Measurements from ENCODE around the gene UBE2M.
A peak's percentile ranks its signal among the peaks of the same experiment; 100 is the strongest.

The UBE2M gene

GRCh38 chr19:58560921-58561320, 2.5 kb upstream of the UBE2M start:
- Histone ChIP-seq H3K4me2 (ENCODE audit: low read length) (no peak overlapping the region), H3K27ac (ENCODE audit: low read depth, low read length, poor library complexity, severe bottlenecking) (peak overlapping the region; percentile 99), H4K20me1 (ENCODE audit: insufficient read depth, low read length) (no peaks in the 10 kb centered on the region), H2AFZ (ENCODE audit: low read length) (no peak overlapping the region), H3K27me3 (ENCODE audit: insufficient read depth, low read length) (no peaks in the 10 kb centered on the region), H3K9me3 (ENCODE audit: low read length) (no peaks in the 10 kb centered on the region), H3K9ac (ENCODE audit: low read length) (no peak overlapping the region; the same call in 1 of the 2 replicates), H3F3A (ENCODE audit: insufficient read depth, low read length) (peaks cover 18% of the 10 kb centered on the region), H3K36me3 (ENCODE audit: insufficient read depth, low read length) (peaks cover 14% of the 10 kb centered on the region; the same call in 1 of the 2 replicates), H3K9me2 (ENCODE audit: low read depth, low read length) (no peaks in the 10 kb centered on the region), H3K4me3 (ENCODE audit: low read depth, low read length, poor library complexity, severe bottlenecking) (no peak overlapping the region), H3K4me1 (ENCODE audit: insufficient read depth, low read length, severe bottlenecking) (peaks cover 60% of the 10 kb centered on the region), H3K79me2 (ENCODE audit: insufficient read depth, low read length) (peaks cover 19% of the 10 kb centered on the region)
- no peak for TF ChIP-seq CTCF (IDR thresholded peaks at IDR 0.05; ENCODE audit: low read length)
- TF ChIP-seq EZH2 (IDR thresholded peaks at IDR 0.05; ENCODE audit: borderline replicate concordance, low read length), result no peak

- Histone ChIP-seq H3K79me2 (ENCODE audit: insufficient read depth, low read length) (peaks cover 19% of the 10 kb centered on the region), H3K36me3 (ENCODE audit: insufficient read depth, low read length) (peaks cover 20% of the 10 kb centered on the region; the same call in 1 of the 2 replicates), H3K9me2 (ENCODE audit: low read depth, low read length) (no peaks in the 10 kb centered on the region), H3K4me2 (ENCODE audit: low read length) (peak overlapping the region; percentile 96), H3K4me1 (ENCODE audit: insufficient read depth, low read length, severe bottlenecking) (peaks cover 67% of the 10 kb centered on the region), H3K9me3 (ENCODE audit: low read length) (no peaks in the 10 kb centered on the region), H3K9ac (ENCODE audit: low read length) (peak overlapping the region; percentile 99), H3K27me3 (ENCODE audit: insufficient read depth, low read length) (no peaks in the 10 kb centered on the region), H2AFZ (ENCODE audit: low read length) (no peak overlapping the region), H3K4me3 (ENCODE audit: low read depth, low read length, poor library complexity, severe bottlenecking) (peak overlapping the region; percentile 91), H3K27ac (ENCODE audit: low read depth, low read length, poor library complexity, severe bottlenecking) (peak overlapping the region; percentile 99), H3F3A (ENCODE audit: insufficient read depth, low read length) (peaks cover 18% of the 10 kb centered on the region), H4K20me1 (ENCODE audit: insufficient read depth, low read length) (no peaks in the 10 kb centered on the region)
- TF ChIP-seq EZH2 (IDR thresholded peaks at IDR 0.05; ENCODE audit: borderline replicate concordance, low read length) (no peak), CTCF (IDR thresholded peaks at IDR 0.05; ENCODE audit: low read length) (no peak)
These were observed 1.8 kb upstream of the UBE2M start for GRCh38 chr19:58560007-58560887.

- no peak for TF ChIP-seq CTCF (IDR thresholded peaks at IDR 0.05; ENCODE audit: low read length)
- no peak for TF ChIP-seq EZH2 (IDR thresholded peaks at IDR 0.05; ENCODE audit: borderline replicate concordance, low read length)
- Histone ChIP-seq H4K20me1 (ENCODE audit: insufficient read depth, low read length) (no peaks in the 10 kb centered on the region), H3K9ac (ENCODE audit: low read length) (peak overlapping the region; percentile 99), H3K27me3 (ENCODE audit: insufficient read depth, low read length) (no peaks in the 10 kb centered on the region), H3K4me3 (ENCODE audit: low read depth, low read length, poor library complexity, severe bottlenecking) (peak overlapping the region; percentile 91), H3K27ac (ENCODE audit: low read depth, low read length, poor library complexity, severe bottlenecking) (peak overlapping the region; percentile 99), H3K36me3 (ENCODE audit: insufficient read depth, low read length) (peaks cover 22% of the 10 kb centered on the region; the same call in 1 of the 2 replicates), H3K9me2 (ENCODE audit: low read depth, low read length) (no peaks in the 10 kb centered on the region), H3F3A (ENCODE audit: insufficient read depth, low read length) (peaks cover 15% of the 10 kb centered on the region), H3K79me2 (ENCODE audit: insufficient read depth, low read length) (peaks cover 19% of the 10 kb centered on the region), H2AFZ (ENCODE audit: low read length) (no peak overlapping the region), H3K9me3 (ENCODE audit: low read length) (no peaks in the 10 kb centered on the region), H3K4me2 (ENCODE audit: low read length) (peak overlapping the region; percentile 96), H3K4me1 (ENCODE audit: insufficient read depth, low read length, severe bottlenecking) (peaks cover 70% of the 10 kb centered on the region)
These were observed 1.0 kb upstream of the UBE2M start for GRCh38 chr19:58559275-58560006.

Data from OCI-LY1 (cell line).